GM19467 (cell line): ENCODE data around the gene DST.

ENCODE experiments used
- ATAC-seq: cut with Tn5 transposase; IDR thresholded peaks from one replicate; pipeline ENCODE4 v1.9.1; 2021; ENCODE audit warnings: mild to moderate bottlenecking, moderate library complexity; ENCODE audit not compliant: unreplicated experiment

DST gene

DNA sequence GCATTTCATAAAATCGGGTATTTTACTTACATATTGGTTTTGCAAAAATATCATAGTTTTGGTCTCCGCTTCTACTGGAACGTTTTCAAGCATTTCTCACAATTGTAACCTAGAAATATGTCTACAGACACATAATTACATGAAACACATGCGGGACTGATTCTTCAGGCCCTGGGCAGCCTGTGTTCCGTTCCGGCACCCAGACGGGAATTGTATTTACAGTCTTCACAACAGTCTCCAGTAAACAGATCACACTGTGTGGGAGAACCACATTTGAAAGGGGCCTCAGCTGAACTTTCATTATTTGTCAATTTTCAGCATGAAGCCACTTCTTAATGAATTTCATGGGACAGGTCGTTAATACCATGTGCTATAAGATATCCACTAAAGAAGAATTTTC, 196.9 kb downstream of the DST start:
- no peak for ATAC-seq

DNA sequence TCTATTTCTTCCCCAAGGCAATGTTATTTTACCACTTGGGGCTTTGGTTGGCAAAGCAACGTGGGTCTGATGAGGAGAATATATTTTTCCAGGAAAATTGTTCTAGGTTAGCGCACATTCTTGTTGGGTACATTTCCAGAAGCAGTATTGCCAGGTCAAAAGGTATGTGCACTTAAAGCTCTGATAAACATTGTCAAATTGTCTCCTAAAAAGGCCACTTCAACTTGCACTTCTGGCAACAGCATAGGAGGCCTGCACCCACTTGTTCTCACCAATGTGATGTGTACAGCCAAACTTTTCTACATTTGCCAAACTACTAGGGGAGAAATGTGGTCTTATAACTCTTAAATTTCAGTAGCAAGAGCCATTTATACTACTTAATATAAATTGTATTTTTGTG, 197.8 kb downstream of the DST start:
- no peak for ATAC-seq

- ATAC-seq, result no peak
Observed at GRCh38 chr6:56440551-56440981, 202.1 kb downstream of the DST start.

- no peak for ATAC-seq
Observed at GRCh38 chr6:56437171-56437900, 205.4 kb downstream of the DST start.

DNA sequence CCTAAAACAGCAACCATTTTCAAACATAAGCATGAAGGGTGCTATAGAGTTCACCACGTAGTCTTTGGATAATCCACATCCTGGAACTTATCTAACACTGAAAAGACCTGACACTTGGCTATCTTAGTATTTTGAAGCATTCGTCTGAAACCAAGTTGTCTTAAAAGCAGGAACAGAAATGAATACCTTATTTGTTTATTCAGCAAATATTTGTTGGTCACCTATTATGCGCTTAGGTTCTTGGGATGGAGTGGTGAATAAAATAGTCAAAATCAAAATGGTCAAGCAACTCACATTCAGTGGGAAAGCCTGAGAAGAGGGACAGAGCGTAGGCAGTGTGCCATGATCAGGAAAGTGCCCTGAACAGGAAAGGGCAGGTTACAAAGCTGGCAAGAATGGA, 206.9 kb downstream of the DST start:
- no peak for ATAC-seq

DNA sequence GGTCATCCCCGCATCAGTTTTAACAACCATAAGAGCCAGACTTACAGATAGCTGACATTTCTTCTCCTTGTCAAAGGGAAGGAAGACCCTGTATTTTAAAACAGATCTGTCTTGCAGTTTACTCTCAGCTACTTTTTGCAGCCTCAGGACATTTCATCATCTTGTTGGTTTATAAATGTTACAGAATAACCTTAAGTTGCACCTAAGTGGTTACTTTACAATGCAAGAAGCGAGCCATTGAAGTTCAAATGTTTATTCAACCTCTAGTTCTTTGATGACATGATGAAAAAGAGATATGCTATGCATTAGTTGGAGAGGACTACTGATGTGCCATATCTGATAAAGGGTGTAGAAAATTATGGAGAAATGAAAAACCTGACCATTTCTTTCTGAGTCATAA, 207.4 kb downstream of the DST start:
- ATAC-seq, result no peak

GRCh38 chr6:56434606-56435005, 208.1 kb downstream of the DST start:
- no peak for ATAC-seq

- no peak for ATAC-seq
Observed at GRCh38 chr6:56433119-56433518, 209.6 kb downstream of the DST start.

DNA sequence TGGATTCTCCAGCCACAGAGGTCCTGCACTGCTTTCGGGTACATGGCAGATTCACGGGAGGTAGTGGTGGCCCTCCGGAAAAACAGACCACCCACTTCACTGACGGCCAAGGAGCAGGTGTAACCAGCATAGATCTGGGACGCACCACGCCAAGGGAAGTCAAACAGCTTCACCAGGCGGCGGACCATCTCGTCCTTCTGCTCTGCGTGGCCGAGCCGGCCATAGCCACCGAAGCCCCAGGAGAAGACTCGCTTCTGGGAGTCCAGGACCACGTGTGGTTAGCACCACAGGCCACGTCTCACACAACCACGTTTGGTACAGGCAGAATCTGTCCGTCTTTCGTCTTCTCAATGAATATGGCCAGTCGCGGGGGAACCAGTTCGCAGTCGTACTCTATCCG, 210.5 kb downstream of the DST start:
- ATAC-seq, result no peak

- no peak for ATAC-seq
Observed at GRCh38 chr6:56430629-56431600, 211.8 kb downstream of the DST start.

- ATAC-seq, result no peak
Observed at GRCh38 chr6:56424542-56425083, 218.1 kb downstream of the DST start.

DNA sequence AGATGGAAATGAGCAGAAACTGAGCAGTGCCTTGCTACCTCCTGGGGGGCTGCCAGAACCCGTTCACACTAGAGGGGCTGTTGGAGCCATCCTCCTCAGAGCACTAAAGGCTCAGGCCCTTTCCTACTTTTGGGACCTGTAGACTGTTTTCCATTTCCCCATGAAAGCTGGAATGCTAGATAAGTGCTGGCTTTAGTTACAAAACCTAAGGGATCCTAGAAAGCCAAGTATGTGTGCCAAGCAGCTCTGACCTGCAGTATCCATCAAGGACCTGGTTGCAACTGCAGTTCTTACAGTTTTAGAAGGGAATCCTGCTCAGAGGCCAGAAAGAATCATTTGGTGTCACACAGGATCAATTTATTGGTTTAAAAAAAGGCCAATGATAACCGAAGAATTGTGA, 218.6 kb downstream of the DST start:
- no peak for ATAC-seq

DNA sequence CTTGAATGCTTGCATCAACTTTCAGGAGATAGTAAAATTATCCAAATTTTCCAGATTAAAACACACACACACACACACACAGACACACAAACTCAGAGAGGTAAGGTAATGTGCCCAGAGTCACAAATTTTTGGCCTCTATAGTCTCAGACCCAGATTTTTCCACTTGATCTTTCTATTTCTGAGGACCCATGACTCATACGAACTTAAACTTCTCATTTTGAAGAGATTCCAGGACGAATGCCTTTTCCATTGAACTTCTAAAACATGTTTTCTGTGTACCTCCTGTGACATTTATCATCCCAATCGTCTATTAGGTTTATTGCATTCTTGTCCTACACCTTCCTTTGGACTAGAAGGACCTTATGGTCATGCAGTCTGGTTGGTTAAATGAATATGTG, 222.4 kb downstream of the DST start:
- ATAC-seq, result no peak

DNA sequence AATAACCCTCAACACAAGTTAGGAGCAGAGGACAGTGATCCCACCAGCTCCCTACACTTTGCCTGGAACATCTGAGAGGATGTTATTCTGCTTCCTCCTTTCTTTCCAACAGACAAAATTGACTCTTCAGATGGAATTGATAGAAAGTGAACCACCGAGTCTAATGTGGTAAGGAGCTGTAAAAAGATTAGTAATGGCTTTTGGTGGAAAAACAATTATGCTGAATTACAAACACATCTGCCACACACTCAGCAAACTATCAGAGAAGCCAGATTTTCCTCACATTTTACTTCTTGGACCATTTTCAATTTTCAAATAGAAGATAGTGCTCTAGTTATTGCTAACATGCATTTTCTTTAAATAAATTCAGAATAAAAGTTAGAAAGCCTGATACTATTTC, 223.5 kb downstream of the DST start:
- ATAC-seq, result no peak

- ATAC-seq, result no peak
Observed at GRCh38 chr6:56417823-56418222, 224.9 kb downstream of the DST start.

GRCh38 chr6:56416247-56416646, 226.4 kb downstream of the DST start:
- ATAC-seq, result no peak

DNA sequence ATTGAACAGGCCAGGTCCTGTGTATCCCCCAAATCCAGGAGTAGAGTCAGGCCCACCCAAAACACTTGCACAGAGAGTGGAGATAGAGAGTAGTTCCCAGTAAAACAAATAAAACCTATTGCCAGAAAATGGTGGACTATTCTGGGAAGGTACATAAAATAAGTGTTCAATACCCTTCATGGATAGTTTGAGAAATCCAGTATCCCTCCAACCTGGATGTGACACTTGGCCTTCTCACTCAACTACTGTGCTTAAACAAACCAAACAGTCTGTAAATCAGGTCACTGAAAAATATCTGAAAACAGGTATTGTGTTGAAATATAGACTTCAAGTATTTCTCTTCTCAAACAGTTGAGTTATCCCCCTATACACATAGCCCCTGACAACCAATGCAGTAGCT, 233.7 kb downstream of the DST start:
- ATAC-seq, result no peak
